ENCODE results near the gene GALNTL6. TPM values are rescaled to one million over a fixed set of nuclear protein-coding genes. Genes with fewer than 3 reads are reported as not detected.

The GALNTL6 gene
- total RNA-seq, 1 donor from 2014 or later, result 0.13 TPM

GRCh38 chr4:172806841-172807240 lies 993.6 kb downstream of the GALNTL6 start:
- TF ChIP-seq CTCF (IDR thresholded peaks at IDR 0.05; ENCODE audit: insufficient read depth, low read length, poor library complexity, severe bottlenecking), result no peak
- H3K27me3 ChIP-seq (ENCODE audit: control insufficient read depth, insufficient read depth, low read length), result no peaks in the 10 kb centered on the region
- no peak for DNase-seq (ENCODE audit: low read depth)
- H3K4me3 ChIP-seq (ENCODE audit: low read depth, low read length), result no peak overlapping the region
- H3K36me3 ChIP-seq (ENCODE audit: control insufficient read depth, insufficient read depth, low read length), result no peaks in the 10 kb centered on the region

DNA sequence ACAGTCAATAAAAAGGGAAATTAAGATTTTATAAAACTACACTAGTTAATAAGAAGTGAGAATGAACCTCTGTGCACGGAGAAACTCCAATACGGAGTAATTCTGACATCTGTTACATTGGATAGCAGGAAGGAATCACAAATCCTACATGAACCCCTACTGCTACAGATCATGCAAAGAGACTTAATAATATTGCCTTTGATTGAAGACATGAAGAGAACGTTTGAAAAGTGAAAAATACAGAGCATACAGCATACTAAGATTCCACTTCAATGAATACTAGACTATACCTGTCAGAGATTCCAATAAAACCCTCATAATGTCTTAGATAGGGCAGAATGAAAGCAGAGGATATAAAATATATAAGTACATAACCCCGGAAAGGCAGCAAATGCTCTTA lies 995.0 kb downstream of the GALNTL6 start:
- Histone ChIP-seq H3K27me3 (ENCODE audit: control insufficient read depth, insufficient read depth, low read length) (no peaks in the 10 kb centered on the region), H3K36me3 (ENCODE audit: control insufficient read depth, insufficient read depth, low read length) (no peaks in the 10 kb centered on the region), H3K4me3 (ENCODE audit: low read depth, low read length) (no peak overlapping the region)
- DNase-seq (ENCODE audit: low read depth), result no peak
- TF ChIP-seq CTCF (IDR thresholded peaks at IDR 0.05; ENCODE audit: insufficient read depth, low read length, poor library complexity, severe bottlenecking), result no peak

- Histone ChIP-seq H3K4me3 (ENCODE audit: low read depth, low read length) (no peak overlapping the region), H3K27me3 (ENCODE audit: control insufficient read depth, insufficient read depth, low read length) (no peaks in the 10 kb centered on the region), H3K36me3 (ENCODE audit: control insufficient read depth, insufficient read depth, low read length) (no peaks in the 10 kb centered on the region)
- DNase-seq (ENCODE audit: low read depth), result no peak
- TF ChIP-seq CTCF (IDR thresholded peaks at IDR 0.05; ENCODE audit: insufficient read depth, low read length, poor library complexity, severe bottlenecking), result no peak
These were observed 996.1 kb downstream of the GALNTL6 start for GRCh38 chr4:172809319-172809718.

GRCh38 chr4:172813359-172813923 lies 1000.2 kb downstream of the GALNTL6 start:
- no peak for DNase-seq (ENCODE audit: low read depth)
- no peaks in the 10 kb centered on the region for H3K36me3 ChIP-seq (ENCODE audit: control insufficient read depth, insufficient read depth, low read length)
- H3K4me3 ChIP-seq (ENCODE audit: low read depth, low read length), result no peak overlapping the region
- no peaks in the 10 kb centered on the region for H3K27me3 ChIP-seq (ENCODE audit: control insufficient read depth, insufficient read depth, low read length)
- TF ChIP-seq CTCF (IDR thresholded peaks at IDR 0.05; ENCODE audit: insufficient read depth, low read length, poor library complexity, severe bottlenecking), result no peak

GRCh38 chr4:172815499-172816164 lies 1002.4 kb downstream of the GALNTL6 start:
- no peaks in the 10 kb centered on the region for H3K36me3 ChIP-seq (ENCODE audit: control insufficient read depth, insufficient read depth, low read length)
- H3K27me3 ChIP-seq (ENCODE audit: control insufficient read depth, insufficient read depth, low read length), result no peaks in the 10 kb centered on the region
- no peak for DNase-seq (ENCODE audit: low read depth)
- H3K4me3 ChIP-seq (ENCODE audit: low read depth, low read length), result no peak overlapping the region
- no peak for TF ChIP-seq CTCF (IDR thresholded peaks at IDR 0.05; ENCODE audit: insufficient read depth, low read length, poor library complexity, severe bottlenecking)

DNA sequence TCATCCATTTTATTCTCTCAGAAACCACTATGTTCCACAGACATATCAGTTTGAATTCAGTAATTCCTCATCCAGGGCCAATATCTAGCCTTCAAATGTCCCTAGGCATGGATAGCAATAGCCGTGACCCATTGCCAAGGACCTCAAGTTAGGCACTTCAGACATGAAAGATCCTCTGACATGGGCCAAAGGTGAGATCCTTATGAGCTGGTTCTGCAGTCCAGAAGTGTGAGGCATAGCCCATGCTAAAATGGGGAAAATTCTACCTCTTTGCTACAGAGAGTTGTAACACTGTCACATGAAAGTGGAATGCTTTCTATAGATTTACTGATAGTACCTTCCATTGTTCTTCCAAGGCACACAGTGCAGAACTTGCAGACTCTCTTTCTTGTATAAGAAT lies 1005.7 kb downstream of the GALNTL6 start:
- no peak for DNase-seq (ENCODE audit: low read depth)
- TF ChIP-seq CTCF (IDR thresholded peaks at IDR 0.05; ENCODE audit: insufficient read depth, low read length, poor library complexity, severe bottlenecking), result no peak
- Histone ChIP-seq H3K27me3 (ENCODE audit: control insufficient read depth, insufficient read depth, low read length) (no peaks in the 10 kb centered on the region), H3K36me3 (ENCODE audit: control insufficient read depth, insufficient read depth, low read length) (no peaks in the 10 kb centered on the region), H3K4me3 (ENCODE audit: low read depth, low read length) (no peak overlapping the region)

Measured in kidney epithelial cell (primary cell).